Mesenchymal stem cell (in vitro differentiated cells and primary cell): ENCODE data around the gene EML4.
A peak's percentile ranks its signal among the peaks of the same experiment; 100 is the strongest.

Experiments
- DNase-seq: peaks from one replicate; pipeline ENCODE4 v3.0.0-alpha.2; 2013
- H2AFZ ChIP-seq: one replicate; pipeline ENCODE4 v1.6.1; 2013; ENCODE audit warnings: low read depth, mild to moderate bottlenecking, control low read depth, inconsistent platforms, low read length, moderate library complexity
- H2AK5ac ChIP-seq: 2 replicates; pipeline ENCODE4 v1.6.1; 2013; ENCODE audit warnings: low read length, moderate library complexity, mild to moderate bottlenecking, inconsistent platforms; ENCODE audit not compliant: severe bottlenecking
- H2BK120ac ChIP-seq: one replicate; pipeline ENCODE4 v1.6.1; 2013; ENCODE audit warnings: low read depth, mild to moderate bottlenecking, inconsistent platforms, low read length, moderate library complexity
- H2BK12ac ChIP-seq, 2 experiments: one replicate each; pipeline ENCODE4 v1.6.1; 2013; ENCODE audit warnings: inconsistent platforms in 2 of 2, low read length in 2 of 2, mild to moderate bottlenecking in 2 of 2, moderate library complexity in 2 of 2, control low read depth in 1 of 2
- H2BK15ac ChIP-seq: one replicate; pipeline ENCODE4 v1.6.1; 2013; ENCODE audit warnings: mild to moderate bottlenecking, low read depth, inconsistent platforms; ENCODE audit not compliant: poor library complexity, severe bottlenecking
- H2BK5ac ChIP-seq: 2 replicates; pipeline ENCODE4 v1.6.1; 2013; ENCODE audit warnings: low read depth, mild to moderate bottlenecking, low read length, control low read depth, inconsistent platforms; ENCODE audit not compliant: poor library complexity, severe bottlenecking
- H3K14ac ChIP-seq, 2 experiments: one replicate each; pipeline ENCODE4 v1.6.1; 2013; ENCODE audit warnings: inconsistent platforms in 2 of 2, low read length in 2 of 2, control low read depth in 1 of 2, mild to moderate bottlenecking in 1 of 2, moderate library complexity in 1 of 2
- H3K18ac ChIP-seq, 2 experiments: one replicate each; pipeline ENCODE4 v1.6.1; 2013; ENCODE audit warnings: inconsistent platforms in 2 of 2, low read length in 2 of 2, control low read depth in 1 of 2, low read depth in 1 of 2, mild to moderate bottlenecking in 1 of 2
- H3K23ac ChIP-seq, 2 experiments: one replicate each; pipeline ENCODE4 v1.6.1; 2013; ENCODE audit warnings: inconsistent platforms in 2 of 2, low read length in 2 of 2, mild to moderate bottlenecking in 2 of 2, moderate library complexity in 2 of 2, control low read depth in 1 of 2
- H3K27ac ChIP-seq: 2 replicates; pipeline ENCODE4 v1.5.1; 2013; ENCODE audit warnings: mild to moderate bottlenecking, moderate library complexity, low read length, control low read depth, inconsistent platforms; ENCODE audit not compliant: poor library complexity, severe bottlenecking
- H3K27me3 ChIP-seq, 2 experiments: 2 replicates each; pipeline versions ENCODE4 v1.6.1 to v1.7.0; 2013; ENCODE audit warnings: low read length in 2 of 2, mild to moderate bottlenecking in 2 of 2, moderate library complexity in 2 of 2, control low read depth in 1 of 2, inconsistent platforms in 1 of 2; ENCODE audit not compliant: control insufficient read depth in 1 of 2, insufficient read depth in 1 of 2
- H3K36me3 ChIP-seq, 2 experiments: 2 replicates each; pipeline versions ENCODE4 v1.6.1 to v1.7.0; 2013; ENCODE audit warnings: low read length in 2 of 2, control low read depth in 1 of 2, inconsistent platforms in 1 of 2, low read depth in 1 of 2, mild to moderate bottlenecking in 1 of 2; ENCODE audit not compliant: insufficient read depth in 2 of 2, control insufficient read depth in 1 of 2
- H3K4ac ChIP-seq, 2 experiments: one replicate each; pipeline ENCODE4 v1.6.1; 2013; ENCODE audit warnings: inconsistent platforms in 2 of 2, low read length in 2 of 2, mild to moderate bottlenecking in 2 of 2, moderate library complexity in 2 of 2, control low read depth in 1 of 2, low read depth in 1 of 2
- H3K4me1 ChIP-seq: 2 replicates; pipeline ENCODE4 v1.6.1; 2013; ENCODE audit warnings: low read depth, low read length, control low read depth; ENCODE audit not compliant: control insufficient read depth, insufficient read depth
- H3K4me2 ChIP-seq: 2 replicates; pipeline ENCODE4 v1.6.1; 2013; ENCODE audit warnings: low read length, mild to moderate bottlenecking, inconsistent platforms; ENCODE audit not compliant: poor library complexity, severe bottlenecking
- H3K4me3 ChIP-seq, 2 experiments: 2 replicates each; pipeline versions ENCODE4 v1.5.1 to v1.7.0; 2013; ENCODE audit warnings: low read length in 2 of 2, mild to moderate bottlenecking in 2 of 2, control low read depth in 1 of 2, low read depth in 1 of 2; ENCODE audit not compliant: insufficient read depth in 1 of 2
- H3K79me1 ChIP-seq: replicated peaks from 2 replicates; pipeline ENCODE4 v1.6.1; 2013; ENCODE audit warnings: mild to moderate bottlenecking, control low read depth, low read length, inconsistent platforms; ENCODE audit not compliant: poor library complexity, severe bottlenecking
- H3K9ac ChIP-seq: 2 replicates; pipeline ENCODE4 v1.7.0; 2013; ENCODE audit warnings: mild to moderate bottlenecking, low read length, moderate library complexity
- H3K9me3 ChIP-seq: 2 replicates; pipeline ENCODE4 v1.7.0; 2013; ENCODE audit warnings: mild to moderate bottlenecking, low read length; ENCODE audit not compliant: control insufficient read depth
- H4K8ac ChIP-seq: one replicate; pipeline ENCODE4 v1.6.1; 2013; ENCODE audit warnings: inconsistent platforms, mild to moderate bottlenecking, low read length, moderate library complexity
- H4K91ac ChIP-seq: one replicate; pipeline ENCODE4 v1.6.1; 2013; ENCODE audit warnings: mild to moderate bottlenecking, low read length, inconsistent platforms
- WGBS: methylation state at CpG from one replicate; pipeline ENCODE4 v1.1.7; 2013; ENCODE audit warnings: mixed read lengths; 5-methylcytosine and 5-hydroxymethylcytosine counted together

Gene EML4

DNA sequence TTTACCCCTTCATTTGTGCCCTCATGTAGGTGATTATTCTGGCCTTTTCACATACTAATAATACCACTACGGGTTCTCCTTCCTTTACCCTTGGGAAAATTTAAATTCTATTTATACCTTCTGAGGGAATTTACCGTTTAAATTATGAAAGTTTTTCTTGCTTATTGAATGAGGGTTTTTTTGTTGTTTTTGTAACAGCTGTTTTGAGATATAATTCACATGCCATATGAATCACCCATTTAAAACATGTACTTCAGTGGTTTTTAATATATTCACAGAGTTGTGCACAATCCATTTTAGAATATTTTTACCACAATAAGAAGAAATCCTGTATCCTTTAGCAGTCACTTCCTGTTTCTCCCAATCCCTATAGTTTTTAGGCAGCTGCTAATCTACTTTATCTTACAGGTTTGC lies 54.7 kb downstream of the EML4 start:
- no peak for DNase-seq
- Histone ChIP-seq H4K8ac (no peak overlapping the region), H3K79me1 (peaks cover 8% of the 10 kb centered on the region), H3K23ac (no peak overlapping the region), H3K36me3 (no peaks in the 10 kb centered on the region), H3K18ac (no peak overlapping the region), H2BK120ac (no peak overlapping the region), H2AK5ac (no peak overlapping the region), H3K27ac (no peak overlapping the region), H2BK12ac (no peak overlapping the region), H3K14ac (no peak overlapping the region), H2AFZ (no peak overlapping the region), H3K4me3 (no peak overlapping the region), H3K27me3 (no peaks in the 10 kb centered on the region), H3K4me2 (no peak overlapping the region), H3K4me1 (peaks cover 2% of the 10 kb centered on the region), H3K9me3 (no peaks in the 10 kb centered on the region), H3K9ac (peak overlapping the region; percentile 33), H4K91ac (no peak overlapping the region), H2BK5ac (no peak overlapping the region), H3K4ac (no peak overlapping the region), H2BK15ac (no peak overlapping the region)
- 100% methylated on average over 1 of the region's 2 CpGs for WGBS

DNA sequence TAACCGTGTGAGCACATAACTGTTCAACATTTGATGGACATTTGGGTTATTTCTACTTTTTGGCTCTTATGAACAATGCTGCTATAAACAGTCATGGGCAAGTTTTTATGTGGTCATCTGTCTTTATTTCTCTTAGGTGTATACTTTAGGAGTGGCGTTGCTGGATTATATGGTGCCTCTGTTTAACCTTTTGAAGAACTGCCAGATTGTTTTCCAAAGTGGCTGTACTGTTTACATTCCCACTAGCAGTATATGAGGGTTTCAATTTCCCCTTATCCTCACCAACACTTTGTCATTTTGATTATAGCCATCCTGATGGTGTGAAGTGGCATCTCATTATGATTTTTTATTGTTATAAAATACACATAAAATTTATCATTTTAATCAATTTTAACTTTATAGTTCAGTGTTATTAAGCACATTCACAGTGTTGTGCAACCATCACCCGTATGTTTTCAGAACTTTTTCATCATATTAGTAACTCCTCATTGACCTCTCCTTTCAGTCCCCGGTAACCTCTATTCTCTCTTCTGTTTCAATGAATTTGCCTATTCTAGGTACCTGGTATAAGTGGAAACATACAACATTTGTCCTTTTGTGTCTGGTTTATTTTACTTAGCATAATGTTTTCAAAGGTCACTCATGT lies 55.4 kb downstream of the EML4 start:
- 78% methylated on average over 3 of the region's 4 CpGs for WGBS
- H4K8ac ChIP-seq: no peak overlapping the region
- no peak overlapping the region for H2BK5ac ChIP-seq
- no peak overlapping the region for H2BK12ac ChIP-seq
- no peak overlapping the region for H3K9ac ChIP-seq
- H4K91ac ChIP-seq: no peak overlapping the region
- peaks cover 4% of the 10 kb centered on the region for H3K79me1 ChIP-seq
- no peak overlapping the region for H3K27ac ChIP-seq
- no peaks in the 10 kb centered on the region for H3K36me3 ChIP-seq
- no peak overlapping the region for H2AFZ ChIP-seq
- H3K14ac ChIP-seq: no peak overlapping the region
- no peak overlapping the region for H3K4ac ChIP-seq
- H3K4me3 ChIP-seq: no peak overlapping the region
- no peak overlapping the region for H3K23ac ChIP-seq
- DNase-seq: no peak
- H2BK120ac ChIP-seq: no peak overlapping the region
- no peak overlapping the region for H2AK5ac ChIP-seq
- H2BK15ac ChIP-seq: no peak overlapping the region
- H3K9me3 ChIP-seq: no peaks in the 10 kb centered on the region
- H3K18ac ChIP-seq: no peak overlapping the region
- H3K27me3 ChIP-seq: no peaks in the 10 kb centered on the region
- peaks cover 2% of the 10 kb centered on the region for H3K4me1 ChIP-seq
- H3K4me2 ChIP-seq: no peak overlapping the region

DNA sequence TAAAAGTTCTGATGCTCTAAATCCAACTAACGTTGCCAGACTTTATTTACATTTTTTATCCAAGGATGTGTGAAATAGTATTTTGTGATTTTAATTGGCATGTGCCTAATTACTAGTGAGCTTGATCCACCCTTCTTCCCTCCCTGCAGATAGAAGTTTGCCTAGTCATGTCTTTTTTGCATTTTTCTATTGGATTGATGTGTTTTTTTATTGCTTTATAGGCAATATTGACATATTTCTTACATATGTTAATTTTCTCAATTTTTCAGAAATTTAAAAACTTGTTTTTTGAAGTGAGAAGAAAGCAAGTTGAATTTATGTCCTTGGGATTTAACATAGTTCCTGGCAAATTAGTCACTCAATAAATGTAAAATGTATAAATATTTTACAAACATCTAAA lies 56.4 kb downstream of the EML4 start:
- Histone ChIP-seq H3K18ac (no peak overlapping the region), H3K27me3 (no peaks in the 10 kb centered on the region), H2BK12ac (no peak overlapping the region), H3K4me2 (no peak overlapping the region), H3K14ac (no peak overlapping the region), H4K91ac (no peak overlapping the region), H3K4me3 (no peak overlapping the region), H2BK5ac (no peak overlapping the region), H3K9me3 (no peaks in the 10 kb centered on the region), H3K4me1 (peaks cover 3% of the 10 kb centered on the region), H3K36me3 (no peaks in the 10 kb centered on the region), H2BK15ac (no peak overlapping the region), H2AK5ac (no peak overlapping the region), H3K27ac (no peak overlapping the region), H3K4ac (no peak overlapping the region), H3K23ac (no peak overlapping the region), H3K9ac (no peak overlapping the region), H2BK120ac (no peak overlapping the region), H4K8ac (no peak overlapping the region), H2AFZ (no peak overlapping the region), H3K79me1 (peaks cover 4% of the 10 kb centered on the region)
- no CpG with 5 or more reads among the region's 1 CpG for WGBS
- no peak for DNase-seq

DNA sequence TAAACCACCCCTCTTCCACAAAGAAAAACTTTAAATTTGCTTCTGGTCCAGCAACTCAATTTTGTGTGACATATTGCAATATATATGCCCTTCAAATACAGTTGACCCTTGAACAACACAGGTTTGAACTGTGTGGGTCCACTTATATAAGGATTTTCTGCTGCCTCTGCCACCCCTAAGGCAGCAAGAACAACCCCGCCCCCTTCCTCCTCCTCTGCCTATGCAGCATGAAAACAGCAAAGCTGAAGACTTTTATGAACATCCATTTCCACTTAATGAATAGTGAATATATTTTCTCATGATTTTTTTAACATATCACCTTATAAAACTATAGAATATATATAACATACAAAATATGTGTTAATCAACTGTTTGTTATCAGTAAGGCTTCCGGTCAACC lies 58.3 kb downstream of the EML4 start:
- peaks cover 4% of the 10 kb centered on the region for H3K79me1 ChIP-seq
- H2BK5ac ChIP-seq: no peak overlapping the region
- H3K23ac ChIP-seq: no peak overlapping the region
- no peak overlapping the region for H2AFZ ChIP-seq
- no peak overlapping the region for H2BK15ac ChIP-seq
- WGBS: 100% methylated on average over 1 of the region's 2 CpGs
- no peak overlapping the region for H3K4ac ChIP-seq
- H4K91ac ChIP-seq: no peak overlapping the region
- no peak overlapping the region for H3K9ac ChIP-seq
- no peak overlapping the region for H3K18ac ChIP-seq
- no peak overlapping the region for H3K27ac ChIP-seq
- H3K36me3 ChIP-seq: no peaks in the 10 kb centered on the region
- no peak overlapping the region for H2AK5ac ChIP-seq
- no peak overlapping the region for H2BK12ac ChIP-seq
- H2BK120ac ChIP-seq: no peak overlapping the region
- H3K27me3 ChIP-seq: no peaks in the 10 kb centered on the region
- H3K9me3 ChIP-seq: no peaks in the 10 kb centered on the region
- H3K14ac ChIP-seq: no peak overlapping the region
- H3K4me3 ChIP-seq: no peak overlapping the region
- H3K4me1 ChIP-seq: peaks cover 5% of the 10 kb centered on the region
- DNase-seq: no peak
- no peak overlapping the region for H4K8ac ChIP-seq
- no peak overlapping the region for H3K4me2 ChIP-seq
